ENCODE data around the gene TPSG1.

TPSG1 gene

DNA sequence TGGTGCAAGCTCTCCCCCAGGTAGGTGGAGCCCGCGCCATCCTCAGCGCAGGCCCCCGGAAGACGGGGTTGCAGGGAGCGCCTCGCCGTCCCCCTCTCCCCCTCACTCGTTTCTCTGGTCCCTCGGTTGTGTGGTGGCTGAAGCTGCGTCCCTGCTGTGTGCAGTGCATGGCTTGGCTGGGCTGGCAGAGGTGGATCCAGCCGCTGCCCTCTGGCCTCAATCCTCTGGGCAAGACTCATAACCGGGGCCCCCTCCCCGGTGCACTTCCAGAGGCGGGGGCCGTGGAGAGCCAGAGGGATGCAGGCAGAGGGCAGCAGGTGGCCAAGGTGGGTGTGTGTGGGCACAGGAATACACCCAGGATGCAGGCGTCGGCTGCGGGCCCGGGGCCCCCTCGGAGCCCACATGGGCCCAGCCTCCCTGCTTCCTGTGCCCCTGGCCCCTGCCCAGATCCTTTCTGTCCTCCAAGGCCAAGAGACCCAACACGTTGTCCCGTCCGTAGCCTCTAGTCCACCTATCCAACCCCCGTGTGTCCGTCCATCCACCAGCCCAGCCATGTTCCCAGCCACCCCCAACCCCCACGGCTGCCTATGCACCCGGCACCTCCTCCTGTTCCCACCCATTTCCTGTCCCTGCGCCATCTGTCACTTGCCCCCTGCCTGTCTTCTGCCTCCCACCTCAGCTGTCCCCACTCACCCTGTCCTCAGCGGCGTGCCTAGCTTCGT lies 9.3 kb downstream of the TPSG1 start:
- no peak for DNase-seq (ENCODE audit: extremely low read depth, low read depth)
- H3K4me3 ChIP-seq (replicated peaks; ENCODE audit: low read depth, low read length), result no peak overlapping the region
- TF ChIP-seq CTCF (IDR thresholded peaks at IDR 0.05; ENCODE audit: low read depth, low read length, missing control alignments), result no peak

- no peak overlapping the region for H3K4me3 ChIP-seq (replicated peaks; ENCODE audit: low read depth, low read length)
- TF ChIP-seq CTCF (IDR thresholded peaks at IDR 0.05; ENCODE audit: low read depth, low read length, missing control alignments), result no peak
- DNase-seq (ENCODE audit: extremely low read depth, low read depth), result no peak
These were observed 10.3 kb downstream of the TPSG1 start for GRCh38 chr16:1214719-1215118.

- no peak for DNase-seq (ENCODE audit: extremely low read depth, low read depth)
- H3K4me3 ChIP-seq (replicated peaks; ENCODE audit: low read depth, low read length), result no peak overlapping the region
- TF ChIP-seq CTCF (IDR thresholded peaks at IDR 0.05; ENCODE audit: low read depth, low read length, missing control alignments), result no peak
These were observed 11.2 kb downstream of the TPSG1 start for GRCh38 chr16:1213796-1214372.

DNA sequence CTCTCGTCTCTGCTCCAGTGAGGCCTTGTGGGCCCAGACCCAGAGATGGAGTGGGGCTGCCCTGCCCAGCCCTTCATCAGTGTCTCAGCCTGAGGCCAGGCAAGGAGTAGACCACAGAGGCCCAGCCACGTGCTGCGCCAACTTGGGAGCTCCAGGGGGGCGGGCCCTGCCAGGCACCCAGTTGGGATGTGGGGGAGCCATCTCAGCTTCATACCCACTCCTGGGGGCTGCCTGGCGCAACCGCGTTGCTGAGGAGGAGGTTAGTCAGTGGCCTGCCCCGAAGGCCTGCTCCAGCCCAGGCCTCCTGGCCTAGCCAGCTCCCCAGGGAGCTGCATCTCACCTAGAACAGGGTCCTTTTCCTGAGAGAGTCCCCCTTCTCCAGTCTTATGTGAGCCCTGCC lies 11.8 kb downstream of the TPSG1 start:
- H3K4me3 ChIP-seq (replicated peaks; ENCODE audit: low read depth, low read length), result no peak overlapping the region
- no peak for TF ChIP-seq CTCF (IDR thresholded peaks at IDR 0.05; ENCODE audit: low read depth, low read length, missing control alignments)
- no peak for DNase-seq (ENCODE audit: extremely low read depth, low read depth)

DNA sequence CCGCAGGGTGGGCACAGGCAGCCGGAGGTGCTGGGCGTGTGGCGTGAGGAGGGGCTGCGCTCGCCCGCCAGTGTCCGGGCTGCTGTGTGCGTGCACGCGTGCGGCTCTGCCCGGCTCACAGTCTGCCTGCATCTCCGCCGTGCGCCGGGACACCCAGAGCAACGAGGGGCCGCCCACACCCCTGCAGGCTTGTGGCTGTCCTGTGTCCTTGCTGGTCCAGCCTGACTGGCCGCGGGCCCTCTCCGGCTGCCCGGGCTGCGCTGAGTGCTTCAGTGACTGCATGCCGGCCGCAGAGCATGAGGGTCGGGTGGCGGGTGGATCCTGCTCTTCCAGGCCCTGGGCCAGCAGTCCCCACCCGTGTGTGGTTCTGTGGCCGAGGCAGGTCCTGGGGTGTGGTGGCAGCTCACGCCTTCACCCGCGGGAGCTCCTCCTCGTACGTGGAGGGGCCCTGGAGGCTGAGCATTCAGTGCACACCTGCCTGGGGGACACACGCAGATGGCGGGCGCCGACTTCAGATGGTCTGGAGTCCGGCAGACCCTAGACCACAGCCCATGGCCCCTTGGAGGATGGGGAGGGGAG lies 12.4 kb downstream of the TPSG1 start:
- no peak for DNase-seq (ENCODE audit: extremely low read depth, low read depth)
- no peak overlapping the region for H3K4me3 ChIP-seq (replicated peaks; ENCODE audit: low read depth, low read length)
- no peak for TF ChIP-seq CTCF (IDR thresholded peaks at IDR 0.05; ENCODE audit: low read depth, low read length, missing control alignments)

DNA sequence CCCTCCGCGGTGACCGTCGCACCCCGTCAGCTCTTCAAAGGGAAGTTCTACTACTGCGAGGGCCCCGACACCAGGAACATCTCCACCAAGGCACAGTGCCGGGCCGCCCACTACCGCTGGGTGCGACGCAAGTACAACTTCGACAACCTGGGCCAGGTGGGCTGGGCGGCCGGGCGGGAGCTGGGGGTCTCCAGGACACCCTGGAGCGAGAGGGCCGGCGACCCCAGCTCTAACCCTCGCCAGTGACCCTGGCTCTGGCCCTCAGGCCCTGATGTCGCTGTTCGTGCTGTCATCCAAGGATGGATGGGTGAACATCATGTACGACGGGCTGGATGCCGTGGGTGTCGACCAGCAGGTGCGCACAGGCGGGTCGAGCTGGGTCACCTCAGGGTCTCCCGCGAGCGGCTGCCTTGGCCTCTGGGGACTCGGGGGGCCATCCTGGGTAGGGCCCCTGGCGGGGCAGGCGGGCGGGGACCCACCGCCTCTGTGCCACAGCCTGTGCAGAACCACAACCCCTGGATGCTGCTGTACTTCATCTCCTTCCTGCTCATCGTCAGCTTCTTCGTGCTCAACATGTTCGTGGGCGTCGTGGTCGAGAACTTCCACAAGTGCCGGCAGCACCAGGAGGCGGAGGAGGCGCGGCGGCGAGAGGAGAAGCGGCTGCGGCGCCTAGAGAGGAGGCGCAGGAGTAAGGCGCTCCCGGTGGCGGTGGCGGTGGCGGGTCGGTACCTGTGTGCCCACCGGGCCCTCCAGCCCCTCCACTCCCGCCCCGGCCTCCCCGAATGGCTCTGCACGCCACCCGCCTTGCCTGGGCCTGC lies 13.4 kb downstream of the TPSG1 start:
- no peak for TF ChIP-seq CTCF (IDR thresholded peaks at IDR 0.05; ENCODE audit: low read depth, low read length, missing control alignments)
- DNase-seq (ENCODE audit: extremely low read depth, low read depth), result no peak
- H3K4me3 ChIP-seq (replicated peaks; ENCODE audit: low read depth, low read length), result no peak overlapping the region
